Sigmoid colon (tissue), 4 donors: ENCODE results near the gene CYBRD1.

Experiments used
- CTCF ChIP-seq, 4 experiments: fragments of 450-650 bp in 3 of 4; fragments of 200-600 bp in 1 of 4; IDR thresholded peaks; one replicate each; pipeline ENCODE4 v1.5.1; 2016 to 2019; ENCODE audit warnings: antibody characterized with exemption in 4 of 4, mild to moderate bottlenecking in 3 of 4, moderate library complexity in 2 of 4
- EP300 ChIP-seq, 4 donors: sonication (generic); formaldehyde crosslinking; IDR thresholded peaks; one replicate each; pipeline ENCODE4 v1.6.1; 2017; ENCODE audit warnings: antibody characterized with exemption in 4 of 4
- POLR2A ChIP-seq, 2 donors: fragments of 450-650 bp; IDR thresholded peaks; one replicate each; pipeline ENCODE4 v1.6.1; 2016; ENCODE audit warnings: antibody characterized with exemption in 2 of 2, mild to moderate bottlenecking in 2 of 2, moderate library complexity in 2 of 2
- POLR2AphosphoS5 ChIP-seq, 4 donors: sonication (generic); formaldehyde crosslinking; IDR thresholded peaks; one replicate each; pipeline ENCODE4 v1.6.1; 2017; ENCODE audit warnings: antibody characterized with exemption in 4 of 4

GRCh38 chr2:171579481-171579880 lies 57.2 kb downstream of the CYBRD1 start:
- no peak for TF ChIP-seq CTCF (IDR thresholded peaks at IDR 0.05)
- TF ChIP-seq POLR2A (IDR thresholded peaks at IDR 0.05) = no peak
- TF ChIP-seq POLR2AphosphoS5 (IDR thresholded peaks at IDR 0.05) = no peak
- no peak for TF ChIP-seq EP300 (IDR thresholded peaks at IDR 0.05)
